ENCODE measurements around the gene CRY2.

DNA sequence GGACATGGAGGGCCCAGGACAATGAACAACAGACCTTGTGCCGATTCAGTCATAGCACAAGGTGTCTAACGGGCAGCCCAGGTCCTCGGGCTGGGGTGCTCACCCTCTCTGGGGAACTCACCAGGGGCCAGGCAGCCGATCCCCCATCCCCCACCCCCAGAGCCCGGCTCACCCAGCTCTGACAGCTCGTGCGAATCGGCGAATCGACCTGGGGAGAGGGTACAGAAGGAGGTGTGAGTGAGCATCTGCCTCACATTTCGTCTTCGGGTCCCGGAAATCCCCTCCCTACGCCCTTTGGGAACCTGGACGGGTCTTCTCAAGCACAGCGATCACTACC is 70.0 kb downstream of the CRY2 start:
- TF ChIP-seq, protein P1, sequence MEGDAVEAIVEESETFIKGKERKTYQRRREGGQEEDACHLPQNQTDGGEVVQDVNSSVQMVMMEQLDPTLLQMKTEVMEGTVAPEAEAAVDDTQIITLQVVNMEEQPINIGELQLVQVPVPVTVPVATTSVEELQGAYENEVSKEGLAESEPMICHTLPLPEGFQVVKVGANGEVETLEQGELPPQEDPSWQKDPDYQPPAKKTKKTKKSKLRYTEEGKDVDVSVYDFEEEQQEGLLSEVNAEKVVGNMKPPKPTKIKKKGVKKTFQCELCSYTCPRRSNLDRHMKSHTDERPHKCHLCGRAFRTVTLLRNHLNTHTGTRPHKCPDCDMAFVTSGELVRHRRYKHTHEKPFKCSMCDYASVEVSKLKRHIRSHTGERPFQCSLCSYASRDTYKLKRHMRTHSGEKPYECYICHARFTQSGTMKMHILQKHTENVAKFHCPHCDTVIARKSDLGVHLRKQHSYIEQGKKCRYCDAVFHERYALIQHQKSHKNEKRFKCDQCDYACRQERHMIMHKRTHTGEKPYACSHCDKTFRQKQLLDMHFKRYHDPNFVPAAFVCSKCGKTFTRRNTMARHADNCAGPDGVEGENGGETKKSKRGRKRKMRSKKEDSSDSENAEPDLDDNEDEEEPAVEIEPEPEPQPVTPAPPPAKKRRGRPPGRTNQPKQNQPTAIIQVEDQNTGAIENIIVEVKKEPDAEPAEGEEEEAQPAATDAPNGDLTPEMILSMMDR (IDR thresholded peaks at IDR 0.05; ENCODE audit: low read depth, low read length): no peak
- TF ChIP-seq POLR2A (IDR thresholded peaks at IDR 0.05; ENCODE audit: extremely low read depth, insufficient read length): no peak
